Activated naive CD4-positive, alpha-beta T cell treated with anti-CD3 and anti-CD28 coated beads for 36 hours (primary cell): ENCODE measurements around the gene THSD4. TPM values are rescaled to one million over a fixed set of nuclear protein-coding genes. Genes with fewer than 3 reads are reported as not detected.

Source experiments
- CTCF ChIA-PET: fragments of 350-600 bp; sonication (Branson Sonifier 250); formaldehyde crosslinking; loops from one replicate; lab custom pipeline; 2021; ENCODE audit warnings: antibody characterized with exemption; lab: Charles Lee
- DNase-seq: peaks from one replicate; pipeline ENCODE4 v3.0.0-alpha.2; 2020
- H3K27ac Mint-ChIP-seq: one replicate; pipeline ENCODE4 v1.8.0; 2021; ENCODE audit warnings: mild to moderate bottlenecking, mixed read lengths
- H3K27me3 Mint-ChIP-seq: one replicate; pipeline ENCODE4 v1.8.0; 2021; ENCODE audit warnings: low read depth, mixed read lengths
- H3K36me3 Mint-ChIP-seq: one replicate; pipeline ENCODE4 v1.8.0; 2021; ENCODE audit warnings: low read depth, mixed read lengths
- H3K4me1 Mint-ChIP-seq: one replicate; pipeline ENCODE4 v1.8.0; 2021; ENCODE audit warnings: low read depth, mixed read lengths
- H3K4me3 Mint-ChIP-seq: one replicate; pipeline ENCODE4 v1.8.0; 2021; ENCODE audit warnings: mild to moderate bottlenecking, moderate library complexity, mixed read lengths
- H3K9me3 Mint-ChIP-seq: one replicate; pipeline ENCODE4 v1.8.0; 2021; ENCODE audit warnings: mixed read lengths
- intact Hi-C: fragments of 100-400 bp; cut with micrococcal nuclease; formaldehyde crosslinking; loops from one replicate; pipeline ENCODE4 v1.15.1; 2023
- total RNA-seq, 2 experiments: library from RNA; stranded (reverse); gene quantifications; one replicate each; pipeline ENCODE4 v1.2.3, GENCODE V29; 2021

The THSD4 gene
- total RNA-seq, 2 experiments from 2014 or later = not detected

DNA sequence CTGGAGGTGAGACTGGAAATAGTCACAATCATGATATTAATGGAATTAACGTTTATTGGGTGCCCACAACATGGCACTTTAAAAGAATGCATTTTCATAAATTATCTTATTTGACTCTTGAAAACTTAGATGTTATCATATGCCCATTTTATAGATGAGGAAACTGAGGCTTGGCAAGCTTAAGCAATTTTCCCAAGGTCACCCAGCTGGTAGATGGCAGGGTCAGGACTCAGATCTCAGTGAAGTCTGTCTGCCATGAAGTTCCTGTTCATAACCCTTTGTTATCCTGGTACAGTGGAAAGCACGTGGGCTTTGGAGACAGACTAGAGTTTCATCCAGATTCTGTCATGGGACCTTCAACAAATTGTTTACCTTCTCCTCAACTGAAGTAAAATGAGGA lies 520.5 kb downstream of the THSD4 start:
- H3K9me3 Mint-ChIP-seq = no peaks in the 10 kb centered on the region
- no peaks in the 10 kb centered on the region for H3K36me3 Mint-ChIP-seq
- DNase-seq = no peak
- H3K4me1 Mint-ChIP-seq = no peaks in the 10 kb centered on the region
- peaks cover 22% of the 10 kb centered on the region for H3K27me3 Mint-ChIP-seq
- intact Hi-C loops = no loop called here
- no peak overlapping the region for H3K27ac Mint-ChIP-seq
- CTCF ChIA-PET = no interaction called here
- H3K4me3 Mint-ChIP-seq = no peak overlapping the region

DNA sequence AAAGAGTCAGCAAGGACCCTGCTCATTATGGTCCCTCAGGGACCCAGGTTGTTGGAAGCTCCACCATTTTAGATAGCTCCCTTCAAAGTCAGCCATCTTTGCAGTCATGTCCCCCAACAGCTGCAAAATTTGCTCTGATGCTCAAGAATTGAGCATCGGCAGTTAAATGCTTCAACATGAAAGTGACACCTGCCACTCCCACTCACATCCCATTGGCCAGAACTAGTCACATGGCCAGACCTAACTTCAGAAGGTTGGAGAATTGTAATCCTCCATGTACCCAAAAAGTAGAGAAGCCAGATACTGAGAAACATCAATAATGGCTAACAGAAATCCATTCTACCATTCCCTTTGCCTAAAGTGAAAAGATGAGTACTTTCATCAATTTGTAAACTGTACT lies 523.6 kb downstream of the THSD4 start:
- H3K36me3 Mint-ChIP-seq = no peaks in the 10 kb centered on the region
- no peaks in the 10 kb centered on the region for H3K9me3 Mint-ChIP-seq
- DNase-seq = no peak
- H3K27me3 Mint-ChIP-seq = peaks cover 25% of the 10 kb centered on the region
- CTCF ChIA-PET = no interaction called here
- intact Hi-C loops = no loop called here
- H3K4me3 Mint-ChIP-seq = no peak overlapping the region
- no peaks in the 10 kb centered on the region for H3K4me1 Mint-ChIP-seq
- H3K27ac Mint-ChIP-seq = no peak overlapping the region

DNA sequence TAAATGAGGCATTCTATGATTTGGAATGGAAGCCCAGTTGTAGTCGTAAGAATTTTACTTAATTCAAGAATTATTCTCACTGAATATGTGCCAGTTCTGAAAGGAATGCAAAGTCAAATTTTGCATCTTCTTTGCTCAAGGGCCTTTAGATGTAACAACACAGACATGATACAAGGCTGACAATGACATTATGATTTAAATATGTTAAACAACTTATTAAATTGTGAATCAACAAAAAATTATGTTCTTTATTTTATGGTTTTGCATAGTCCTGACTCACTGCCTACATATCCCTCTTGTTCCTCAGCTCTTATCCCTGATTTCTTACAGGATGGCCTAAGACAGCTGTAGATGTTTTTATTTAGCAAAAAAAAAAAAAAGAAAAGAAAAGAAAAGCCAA lies 524.2 kb downstream of the THSD4 start:
- Mint-ChIP-seq H3K4me3 (no peak overlapping the region), H3K36me3 (no peaks in the 10 kb centered on the region), H3K27ac (no peak overlapping the region), H3K27me3 (peaks cover 23% of the 10 kb centered on the region), H3K9me3 (no peaks in the 10 kb centered on the region), H3K4me1 (no peaks in the 10 kb centered on the region)
- intact Hi-C loops = no loop called here
- DNase-seq = no peak
- CTCF ChIA-PET = no interaction called here

DNA sequence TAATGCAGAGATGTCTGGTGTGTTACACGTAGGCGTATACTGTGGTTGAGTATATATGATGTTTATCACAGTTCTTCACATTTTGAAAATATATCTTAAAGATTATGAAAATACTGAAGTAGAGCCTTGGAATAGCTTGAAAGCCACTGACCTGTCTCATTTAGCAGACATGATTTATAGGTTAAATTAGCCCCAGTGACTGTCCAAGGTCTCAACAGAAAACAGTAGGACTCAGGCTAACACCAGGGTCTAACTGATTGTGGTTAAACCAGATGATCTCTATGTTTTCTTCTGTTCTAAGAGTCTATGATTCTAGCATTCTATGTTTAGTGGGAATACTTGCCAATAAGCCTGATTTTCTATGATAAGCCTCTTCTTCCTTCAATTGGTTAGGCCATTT lies 528.6 kb downstream of the THSD4 start:
- H3K4me1 Mint-ChIP-seq = no peaks in the 10 kb centered on the region
- peaks cover 5% of the 10 kb centered on the region for H3K9me3 Mint-ChIP-seq
- intact Hi-C loops = no loop called here
- CTCF ChIA-PET = no interaction called here
- DNase-seq = no peak
- H3K27ac Mint-ChIP-seq = no peak overlapping the region
- no peak overlapping the region for H3K4me3 Mint-ChIP-seq
- H3K27me3 Mint-ChIP-seq = peaks cover 7% of the 10 kb centered on the region
- no peaks in the 10 kb centered on the region for H3K36me3 Mint-ChIP-seq

DNA sequence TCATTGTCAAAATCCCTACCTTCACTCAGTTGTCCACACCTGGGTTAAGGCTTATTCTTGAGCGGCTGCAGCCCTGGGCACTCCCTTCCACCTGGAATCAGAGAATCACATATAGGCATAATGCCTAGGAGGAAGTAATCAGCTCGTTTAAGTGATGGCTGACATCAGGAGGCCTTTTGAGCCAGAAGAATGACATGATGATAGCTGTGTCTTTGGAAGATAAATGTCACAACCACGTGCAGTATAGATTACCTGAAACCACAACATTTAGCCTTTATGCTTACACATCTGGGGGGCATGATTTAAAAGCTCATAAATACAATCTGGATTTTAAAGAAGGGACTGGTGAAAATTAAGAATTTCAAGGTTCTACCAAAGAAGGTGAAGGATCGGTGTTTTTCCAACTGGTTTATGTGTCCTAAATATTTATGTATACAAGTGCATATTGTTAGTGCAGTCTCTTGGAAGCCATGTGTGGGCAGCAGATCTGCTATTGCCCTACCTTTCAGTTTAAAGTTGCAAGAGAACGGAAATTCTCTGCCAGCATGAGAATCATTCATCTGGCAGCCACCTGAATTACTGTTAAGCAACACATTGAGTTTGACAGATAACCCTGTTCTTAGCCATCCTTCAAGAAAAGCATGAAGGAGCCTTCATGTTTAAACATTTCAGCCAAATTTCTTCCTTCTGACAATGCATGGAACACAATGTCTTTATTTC lies 531.7 kb downstream of the THSD4 start:
- Mint-ChIP-seq H3K27ac (no peak overlapping the region), H3K4me1 (no peaks in the 10 kb centered on the region), H3K4me3 (no peak overlapping the region), H3K36me3 (no peaks in the 10 kb centered on the region), H3K9me3 (peaks cover 5% of the 10 kb centered on the region), H3K27me3 (peaks cover 4% of the 10 kb centered on the region)
- no peak for DNase-seq
- intact Hi-C loops = no loop called here
- CTCF ChIA-PET = no interaction called here

DNA sequence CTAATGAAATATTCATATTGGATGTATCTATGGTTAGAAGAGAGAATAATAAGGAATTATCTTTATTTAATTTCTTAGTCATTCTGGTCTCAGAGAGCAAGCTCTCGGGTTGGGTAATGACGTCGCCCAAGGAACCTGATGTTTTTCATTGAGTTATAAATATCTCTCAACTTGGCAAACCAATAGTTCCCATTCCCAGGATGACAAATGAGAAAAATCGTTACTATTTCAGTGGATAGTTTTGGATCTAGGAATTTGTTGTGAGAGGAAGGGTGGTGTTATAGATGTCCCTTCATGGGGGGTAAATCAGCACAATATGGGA lies 532.2 kb downstream of the THSD4 start:
- no peak overlapping the region for H3K27ac Mint-ChIP-seq
- H3K27me3 Mint-ChIP-seq = peaks cover 2% of the 10 kb centered on the region
- CTCF ChIA-PET = no interaction called here
- no peaks in the 10 kb centered on the region for H3K36me3 Mint-ChIP-seq
- H3K4me3 Mint-ChIP-seq = no peak overlapping the region
- DNase-seq = no peak
- intact Hi-C loops = no loop called here
- H3K4me1 Mint-ChIP-seq = no peaks in the 10 kb centered on the region
- H3K9me3 Mint-ChIP-seq = peaks cover 5% of the 10 kb centered on the region

DNA sequence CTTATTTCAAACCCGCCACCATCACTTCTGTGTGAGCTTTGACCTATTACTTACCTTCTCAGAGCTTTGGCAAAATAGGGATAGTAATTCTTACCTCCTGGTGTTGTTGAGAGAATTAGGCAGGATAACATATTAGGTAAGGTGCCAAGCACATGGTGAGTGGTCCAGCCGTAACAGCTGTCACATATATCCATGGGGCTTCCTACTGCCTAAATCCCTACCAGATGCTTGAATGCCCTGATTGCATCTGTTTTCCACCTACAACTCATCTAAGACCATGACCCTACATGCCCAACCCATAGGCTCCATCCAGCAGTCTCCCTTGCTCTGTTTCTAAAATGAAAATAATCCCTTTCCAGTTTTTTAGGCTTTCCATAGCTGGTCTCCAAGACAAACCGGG lies 532.8 kb downstream of the THSD4 start:
- no peak for DNase-seq
- Mint-ChIP-seq H3K36me3 (no peaks in the 10 kb centered on the region), H3K27me3 (peaks cover 2% of the 10 kb centered on the region), H3K27ac (no peak overlapping the region), H3K4me1 (no peaks in the 10 kb centered on the region), H3K9me3 (peaks cover 5% of the 10 kb centered on the region), H3K4me3 (no peak overlapping the region)
- CTCF ChIA-PET = no interaction called here
- intact Hi-C loops = no loop called here

DNA sequence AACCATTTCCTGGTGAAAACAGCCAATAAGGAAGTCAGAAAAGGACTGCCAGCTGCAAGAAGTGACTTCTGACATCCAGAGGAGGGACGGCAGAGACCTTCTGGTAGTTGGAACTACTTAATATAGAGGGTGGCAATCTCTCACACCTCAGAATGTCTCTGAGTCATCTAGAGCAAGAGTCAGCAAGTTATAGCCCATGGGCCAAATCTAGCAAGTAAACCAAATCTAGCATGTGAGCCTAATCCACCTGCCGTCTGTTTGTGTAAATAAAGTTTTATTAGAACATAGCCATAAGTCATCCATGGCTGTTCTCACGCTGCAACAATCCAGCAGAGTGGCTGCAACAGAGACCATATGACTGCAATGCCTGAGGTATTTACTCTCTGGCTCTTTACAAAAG lies 534.6 kb downstream of the THSD4 start:
- Mint-ChIP-seq H3K27ac (no peak overlapping the region), H3K27me3 (peaks cover 6% of the 10 kb centered on the region), H3K4me1 (no peaks in the 10 kb centered on the region), H3K9me3 (peaks cover 5% of the 10 kb centered on the region), H3K4me3 (no peak overlapping the region), H3K36me3 (no peaks in the 10 kb centered on the region)
- intact Hi-C loops = loop anchor here (5.0 kb wide), 1 partner anchor 203 kb away; no protein-coding TSS in a partner anchor
- DNase-seq = no peak
- CTCF ChIA-PET = interaction anchor here (0.6 kb wide), 1 partner anchor 14 kb away, joined by 5 read pairs; no protein-coding TSS in a partner anchor

DNA sequence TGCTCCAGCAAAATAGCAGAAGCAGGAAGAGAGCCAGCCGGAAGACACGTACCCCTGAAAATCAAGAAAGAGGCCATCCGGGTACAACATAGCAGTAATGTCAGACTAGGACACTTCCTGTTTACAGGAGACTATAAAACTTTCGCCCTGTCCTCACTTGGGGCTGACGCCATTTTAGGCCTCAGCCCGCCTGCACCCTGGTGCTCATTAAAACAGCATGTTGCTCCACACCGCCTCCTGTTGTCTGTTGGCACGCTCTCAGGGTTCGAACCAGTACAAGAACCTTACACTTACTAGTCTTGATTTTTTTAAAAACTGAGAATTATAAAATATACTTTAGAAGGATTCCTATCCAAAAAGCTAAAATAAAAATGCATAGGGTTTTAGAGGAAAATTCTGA lies 535.3 kb downstream of the THSD4 start:
- no peak for DNase-seq
- no peaks in the 10 kb centered on the region for H3K36me3 Mint-ChIP-seq
- H3K27ac Mint-ChIP-seq = no peak overlapping the region
- no peaks in the 10 kb centered on the region for H3K4me1 Mint-ChIP-seq
- H3K4me3 Mint-ChIP-seq = no peak overlapping the region
- intact Hi-C loops = loop anchor here (5.0 kb wide), 1 partner anchor 203 kb away; no protein-coding TSS in a partner anchor
- peaks cover 6% of the 10 kb centered on the region for H3K27me3 Mint-ChIP-seq
- CTCF ChIA-PET = interaction anchor here (0.6 kb wide), 1 partner anchor 13 kb away, joined by 5 read pairs; no protein-coding TSS in a partner anchor
- peaks cover 1% of the 10 kb centered on the region for H3K9me3 Mint-ChIP-seq

DNA sequence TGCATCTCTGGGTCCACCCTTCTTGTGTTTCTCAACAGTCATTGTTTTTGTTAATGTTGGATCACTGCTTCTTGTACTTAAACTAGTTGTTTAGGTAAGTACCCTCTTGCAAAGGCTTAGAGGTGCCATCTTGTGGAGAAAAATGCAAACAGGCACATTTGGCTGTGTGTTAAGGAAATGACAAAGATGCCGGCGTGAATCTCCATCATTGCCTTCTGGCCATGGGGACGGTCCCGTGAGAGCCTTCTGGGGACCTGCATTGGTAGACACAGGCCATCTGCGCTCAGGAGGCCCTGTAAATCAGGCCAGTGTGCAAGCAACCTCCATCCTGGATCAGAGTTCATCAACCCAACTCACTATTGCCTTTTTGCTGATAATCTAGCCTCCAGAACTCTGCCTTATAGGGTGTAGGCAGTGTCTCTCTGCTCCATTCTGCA lies 536.5 kb downstream of the THSD4 start:
- H3K27ac Mint-ChIP-seq = no peak overlapping the region
- CTCF ChIA-PET = interaction anchor here (1.1 kb wide), 1 partner anchor 76 kb away, joined by 4 read pairs; no protein-coding TSS in a partner anchor

DNA sequence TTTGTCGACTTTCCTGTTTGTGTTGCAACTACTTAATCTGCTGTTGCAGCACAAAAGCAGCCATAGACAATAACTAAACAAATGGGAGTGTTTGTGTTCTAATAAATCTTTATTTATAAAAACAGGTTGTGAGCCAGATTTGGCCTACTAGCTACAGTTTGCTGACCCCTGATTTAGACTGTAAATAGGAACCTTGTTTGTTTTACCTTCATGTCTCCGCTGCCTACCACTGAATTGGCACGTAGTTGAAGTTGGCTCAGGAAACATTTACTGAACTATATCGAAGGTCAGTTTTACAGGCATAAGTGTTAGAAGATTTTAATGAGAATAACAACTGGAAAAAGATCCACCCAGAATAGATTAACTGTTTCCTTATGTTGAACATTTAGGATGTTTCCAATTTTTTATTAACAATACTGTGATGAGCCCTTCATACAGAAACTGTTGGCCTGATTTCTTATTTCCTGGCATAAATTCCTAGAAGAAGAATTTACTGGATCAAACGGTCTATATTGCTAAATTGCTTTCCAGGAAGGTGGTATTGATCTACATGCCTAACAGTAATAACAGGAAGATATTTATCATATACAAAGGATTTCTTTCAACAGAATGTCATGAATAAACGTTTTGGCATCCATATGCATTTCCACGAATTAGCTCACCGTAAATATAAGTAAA lies 538.9 kb downstream of the THSD4 start:
- Mint-ChIP-seq H3K9me3 (no peaks in the 10 kb centered on the region), H3K27ac (no peak overlapping the region), H3K4me1 (no peaks in the 10 kb centered on the region), H3K27me3 (peaks cover 7% of the 10 kb centered on the region), H3K36me3 (no peaks in the 10 kb centered on the region), H3K4me3 (no peak overlapping the region)
- CTCF ChIA-PET = interaction anchor here (1.8 kb wide), 1 partner anchor 90 kb away, joined by 4 read pairs; no protein-coding TSS in a partner anchor
- no peak for DNase-seq
- intact Hi-C loops = loop anchor here (5.0 kb wide), 1 partner anchor 207 kb away; no protein-coding TSS in a partner anchor

More for the DNA sequence above, 536.5 kb downstream of the THSD4 start:
- no peak for DNase-seq
- Mint-ChIP-seq H3K4me1 (no peaks in the 10 kb centered on the region), H3K9me3 (no peaks in the 10 kb centered on the region), H3K27me3 (peaks cover 6% of the 10 kb centered on the region), H3K4me3 (no peak overlapping the region), H3K36me3 (no peaks in the 10 kb centered on the region)
- intact Hi-C loops = loop anchor here (5.0 kb wide), 1 partner anchor 204 kb away; no protein-coding TSS in a partner anchor

DNA sequence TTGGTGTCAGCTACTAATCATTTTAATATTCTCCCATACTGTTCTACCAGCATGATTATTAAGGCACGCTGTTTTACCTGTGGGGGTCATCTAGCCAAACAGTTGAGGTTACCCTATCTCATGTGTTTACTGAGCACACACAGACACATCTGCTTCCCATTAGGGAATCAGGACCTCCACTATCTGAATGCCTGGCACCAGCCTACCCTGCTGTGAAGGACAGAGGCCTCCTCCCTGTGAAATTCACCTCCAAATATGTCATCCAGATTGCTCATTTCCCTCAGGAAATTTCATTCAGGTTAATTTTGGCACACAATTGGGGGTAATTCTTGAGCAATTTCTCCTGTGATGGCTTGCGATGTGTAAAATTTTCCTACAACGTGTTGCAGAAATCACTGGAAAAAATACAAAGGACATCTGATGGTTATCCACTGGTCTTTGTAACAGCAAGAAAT lies 539.5 kb downstream of the THSD4 start:
- Mint-ChIP-seq H3K27ac (no peak overlapping the region), H3K4me1 (no peaks in the 10 kb centered on the region), H3K9me3 (no peaks in the 10 kb centered on the region), H3K36me3 (no peaks in the 10 kb centered on the region), H3K4me3 (no peak overlapping the region), H3K27me3 (peaks cover 7% of the 10 kb centered on the region)
- no peak for DNase-seq
- intact Hi-C loops = loop anchor here (5.0 kb wide), 1 partner anchor 207 kb away; no protein-coding TSS in a partner anchor
- CTCF ChIA-PET = no interaction called here
